ENCODE measurements around the gene WFDC12.

The WFDC12 gene

DNA sequence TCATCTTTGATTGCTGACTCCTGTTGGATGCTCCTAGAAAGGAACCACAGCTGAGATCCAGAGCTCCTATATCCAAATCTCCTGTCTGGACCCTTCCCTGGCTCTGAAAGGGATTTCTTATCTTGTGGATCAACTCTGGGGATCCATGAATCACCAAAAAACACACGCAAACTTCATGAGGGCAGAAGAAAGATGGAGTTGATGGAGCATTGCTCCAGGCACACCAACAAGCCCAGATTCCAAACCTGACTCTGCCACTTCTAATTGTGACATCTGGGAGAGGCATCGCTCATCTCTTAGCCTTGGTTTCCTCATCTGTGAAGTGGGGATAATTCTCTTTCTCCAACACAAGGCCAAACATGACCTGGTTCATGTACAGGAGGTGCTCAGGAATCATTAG lies 30.1 kb downstream of the WFDC12 start:
- no peak for DNase-seq (ENCODE audit: low spot score)
- H3K27me3 Mint-ChIP-seq (ENCODE audit: low read depth), result peaks cover 25% of the 10 kb centered on the region
- H3K4me1 Mint-ChIP-seq (ENCODE audit: low read depth), result peaks cover 2% of the 10 kb centered on the region
- no peaks in the 10 kb centered on the region for H3K9me3 Mint-ChIP-seq
- no peak overlapping the region for H3K27ac Mint-ChIP-seq
- no peak overlapping the region for H3K4me3 Mint-ChIP-seq
- peaks cover 5% of the 10 kb centered on the region for H3K36me3 Mint-ChIP-seq (ENCODE audit: low read depth)

DNA sequence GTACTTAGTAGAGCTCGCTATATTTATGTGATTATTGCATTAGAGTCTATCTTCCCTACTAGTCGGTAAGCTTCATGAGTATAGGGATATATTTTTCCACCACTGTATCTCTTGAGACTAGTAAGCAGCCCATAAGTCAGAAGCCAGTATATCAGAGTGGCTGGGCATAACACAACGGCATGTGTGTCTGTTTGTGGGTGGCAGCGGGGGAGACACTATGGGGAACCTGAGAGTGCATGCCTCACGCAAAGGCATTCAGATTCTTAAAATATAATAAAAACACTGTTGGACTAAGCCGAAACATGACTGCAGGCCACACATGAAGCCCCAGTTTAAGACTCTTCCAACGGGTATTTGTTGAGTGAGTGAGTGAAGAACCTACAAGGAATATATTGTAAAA lies 31.4 kb downstream of the WFDC12 start:
- Mint-ChIP-seq H3K4me3 (no peak overlapping the region), H3K9me3 (no peaks in the 10 kb centered on the region), H3K36me3 (ENCODE audit: low read depth) (peaks cover 5% of the 10 kb centered on the region)

GRCh38 chr20:45091366-45091765 lies 32.9 kb downstream of the WFDC12 start:
- Mint-ChIP-seq H3K4me1 (ENCODE audit: low read depth) (no peaks in the 10 kb centered on the region), H3K4me3 (no peak overlapping the region), H3K9me3 (no peaks in the 10 kb centered on the region), H3K36me3 (ENCODE audit: low read depth) (peaks cover 6% of the 10 kb centered on the region), H3K27me3 (ENCODE audit: low read depth) (peaks cover 6% of the 10 kb centered on the region), H3K27ac (no peak overlapping the region)
- DNase-seq (ENCODE audit: low spot score), result no peak

More for the DNA sequence above, 31.4 kb downstream of the WFDC12 start:
- DNase-seq (ENCODE audit: low spot score), result no peak
- Mint-ChIP-seq H3K27ac (no peak overlapping the region), H3K27me3 (ENCODE audit: low read depth) (peaks cover 19% of the 10 kb centered on the region), H3K4me1 (ENCODE audit: low read depth) (peaks cover 2% of the 10 kb centered on the region)

DNA sequence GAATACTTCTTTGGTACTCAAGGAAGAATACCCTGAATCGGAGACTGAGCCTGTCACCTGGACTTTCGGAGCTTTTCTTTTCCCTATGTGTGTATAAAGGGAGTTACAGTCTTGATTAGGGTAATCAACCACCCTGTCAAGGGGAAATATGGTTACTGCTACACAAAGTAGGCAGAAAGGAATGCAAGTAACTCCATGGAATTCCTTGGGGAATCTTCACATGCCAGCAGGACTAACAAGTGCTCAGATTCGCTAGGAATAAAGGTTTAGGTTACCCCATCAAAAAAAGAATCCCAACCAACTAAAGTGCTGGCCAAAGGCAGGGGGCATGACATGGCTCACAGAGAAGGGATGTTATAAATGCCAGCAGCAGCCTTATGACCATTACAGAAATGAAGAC lies 33.8 kb downstream of the WFDC12 start:
- no peak for DNase-seq (ENCODE audit: low spot score)
- H3K27ac Mint-ChIP-seq, result no peak overlapping the region
- H3K4me3 Mint-ChIP-seq, result no peak overlapping the region
- H3K27me3 Mint-ChIP-seq (ENCODE audit: low read depth), result no peaks in the 10 kb centered on the region
- no peaks in the 10 kb centered on the region for H3K4me1 Mint-ChIP-seq (ENCODE audit: low read depth)
- peaks cover 13% of the 10 kb centered on the region for H3K36me3 Mint-ChIP-seq (ENCODE audit: low read depth)
- no peaks in the 10 kb centered on the region for H3K9me3 Mint-ChIP-seq

DNA sequence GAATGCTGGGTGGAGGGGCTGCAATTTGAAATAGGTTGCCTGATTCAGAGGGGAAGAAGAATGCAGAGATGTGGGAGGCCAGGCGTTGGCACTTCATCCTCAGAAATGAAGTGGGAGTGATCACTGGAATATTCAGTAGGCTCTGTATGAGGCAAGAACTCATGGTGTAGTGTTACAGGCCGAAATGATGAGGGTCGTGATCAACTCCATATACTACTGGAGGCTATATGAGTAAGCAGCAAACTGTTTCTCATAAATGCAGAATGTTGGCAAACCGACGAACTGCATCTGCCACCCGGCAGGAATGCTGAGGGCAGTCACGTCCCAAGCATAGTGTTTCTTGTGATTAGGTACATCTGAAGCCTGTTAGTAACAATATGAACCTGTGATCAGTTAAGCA lies 36.0 kb downstream of the WFDC12 start:
- Mint-ChIP-seq H3K27ac (no peak overlapping the region), H3K9me3 (no peaks in the 10 kb centered on the region), H3K4me1 (ENCODE audit: low read depth) (no peaks in the 10 kb centered on the region), H3K27me3 (ENCODE audit: low read depth) (no peaks in the 10 kb centered on the region), H3K36me3 (ENCODE audit: low read depth) (peaks cover 24% of the 10 kb centered on the region), H3K4me3 (no peak overlapping the region)
- DNase-seq (ENCODE audit: low spot score), result no peak

DNA sequence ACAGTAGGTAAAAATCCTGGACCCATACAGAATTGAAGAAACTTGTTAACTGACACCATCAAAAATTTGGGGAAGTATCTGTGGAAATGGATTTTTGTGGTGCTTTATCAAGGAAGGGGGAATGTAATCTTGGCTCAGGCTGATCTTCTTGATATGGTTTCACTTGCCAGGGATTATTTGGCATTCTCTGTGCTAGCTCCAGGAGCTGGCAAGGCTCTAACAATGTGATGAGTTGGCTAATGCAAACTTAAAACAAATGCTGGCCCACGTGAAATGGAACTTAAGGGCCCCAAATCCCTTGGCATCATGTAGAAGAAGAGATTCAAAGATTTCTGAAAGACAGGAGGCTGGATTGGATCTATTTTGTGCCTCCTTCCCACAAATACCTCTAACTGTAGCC lies 36.5 kb downstream of the WFDC12 start:
- no peak for DNase-seq (ENCODE audit: low spot score)
- Mint-ChIP-seq H3K9me3 (peaks cover 2% of the 10 kb centered on the region), H3K27ac (no peak overlapping the region), H3K27me3 (ENCODE audit: low read depth) (no peaks in the 10 kb centered on the region), H3K4me1 (ENCODE audit: low read depth) (no peaks in the 10 kb centered on the region), H3K4me3 (no peak overlapping the region), H3K36me3 (ENCODE audit: low read depth) (peaks cover 28% of the 10 kb centered on the region)

DNA sequence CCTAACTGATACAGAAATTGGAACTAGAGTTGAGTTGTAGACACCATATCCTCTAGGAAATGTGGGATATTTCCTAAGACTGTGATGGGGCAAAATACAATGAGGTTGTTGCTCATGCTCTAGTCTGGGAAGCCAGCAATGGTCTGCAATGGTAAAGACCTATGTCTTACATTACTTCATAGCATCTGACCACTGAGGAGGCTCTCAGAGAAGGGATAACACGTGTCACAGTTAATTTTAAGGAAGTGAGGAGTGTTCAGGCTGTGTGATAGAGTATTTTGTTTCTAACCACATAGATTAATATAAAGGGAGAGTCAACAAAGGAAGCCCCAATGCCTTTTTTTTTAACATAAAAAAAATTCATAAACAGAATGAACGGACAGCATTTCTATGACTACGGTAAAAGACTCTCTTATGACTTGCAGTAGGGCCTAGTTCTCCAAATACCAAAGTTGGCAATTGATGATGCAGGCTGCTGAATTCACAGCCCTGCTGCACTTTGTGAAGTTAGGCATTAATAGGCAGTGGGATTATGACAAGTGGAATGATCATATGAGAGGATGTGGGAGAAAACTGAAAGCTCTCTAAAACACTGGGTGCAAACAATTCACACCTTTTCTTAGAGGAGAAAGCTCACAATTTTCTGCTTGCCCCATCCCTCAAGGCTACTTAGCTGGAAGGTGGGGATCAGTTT lies 37.0 kb downstream of the WFDC12 start:
- Mint-ChIP-seq H3K9me3 (peaks cover 7% of the 10 kb centered on the region), H3K27me3 (ENCODE audit: low read depth) (no peaks in the 10 kb centered on the region), H3K4me3 (no peak overlapping the region), H3K36me3 (ENCODE audit: low read depth) (peaks cover 34% of the 10 kb centered on the region), H3K27ac (no peak overlapping the region), H3K4me1 (ENCODE audit: low read depth) (no peaks in the 10 kb centered on the region)
- no peak for DNase-seq (ENCODE audit: low spot score)

GRCh38 chr20:45085867-45086266 lies 38.4 kb downstream of the WFDC12 start:
- Mint-ChIP-seq H3K27ac (no peak overlapping the region), H3K27me3 (ENCODE audit: low read depth) (no peaks in the 10 kb centered on the region), H3K36me3 (ENCODE audit: low read depth) (peaks cover 47% of the 10 kb centered on the region), H3K4me3 (no peak overlapping the region), H3K9me3 (peaks cover 12% of the 10 kb centered on the region), H3K4me1 (ENCODE audit: low read depth) (no peaks in the 10 kb centered on the region)
- no peak for DNase-seq (ENCODE audit: low spot score)

DNA sequence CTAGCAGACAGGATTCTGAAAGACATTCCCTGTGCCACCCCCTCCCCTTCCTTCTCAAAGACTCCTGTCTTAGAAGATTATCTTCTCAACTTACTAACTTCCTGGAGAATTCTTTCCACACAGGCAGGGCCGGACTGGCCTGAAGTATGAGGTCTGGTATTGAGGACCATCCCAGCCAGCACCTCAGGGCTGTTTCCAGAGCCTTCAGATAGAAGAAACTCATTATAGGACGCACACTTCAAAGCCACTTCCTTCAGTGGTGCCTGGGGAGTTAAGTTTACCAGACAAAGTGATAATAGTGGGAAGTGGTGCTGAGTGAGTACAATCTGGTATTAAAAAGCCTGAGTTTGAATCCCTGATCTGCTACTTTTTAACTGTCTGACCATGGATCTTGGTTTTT lies 39.0 kb downstream of the WFDC12 start:
- DNase-seq (ENCODE audit: low spot score), result no peak
- H3K4me1 Mint-ChIP-seq (ENCODE audit: low read depth), result no peaks in the 10 kb centered on the region
- no peak overlapping the region for H3K4me3 Mint-ChIP-seq
- peaks cover 12% of the 10 kb centered on the region for H3K9me3 Mint-ChIP-seq
- no peak overlapping the region for H3K27ac Mint-ChIP-seq
- peaks cover 52% of the 10 kb centered on the region for H3K36me3 Mint-ChIP-seq (ENCODE audit: low read depth)
- H3K27me3 Mint-ChIP-seq (ENCODE audit: low read depth), result no peaks in the 10 kb centered on the region

DNA sequence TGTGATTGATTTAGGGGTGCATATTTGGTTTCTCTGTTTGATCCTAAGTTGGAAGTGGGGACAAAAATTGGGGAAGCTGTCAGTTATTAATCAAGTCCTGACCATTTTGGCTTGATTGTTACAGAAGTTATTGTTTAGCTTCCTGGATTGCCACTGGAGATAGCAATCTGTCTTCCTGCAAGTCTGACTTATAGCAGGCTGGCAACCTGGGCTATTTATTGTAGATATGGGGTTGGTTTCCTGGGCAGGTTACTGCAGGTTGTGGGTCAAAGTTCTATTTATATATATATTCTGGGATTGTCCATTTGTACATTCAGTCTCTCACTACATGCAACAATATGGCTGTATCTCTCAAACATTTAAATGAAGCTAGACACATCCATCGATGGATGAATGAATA lies 41.1 kb downstream of the WFDC12 start:
- peaks cover 68% of the 10 kb centered on the region for H3K36me3 Mint-ChIP-seq (ENCODE audit: low read depth)
- DNase-seq (ENCODE audit: low spot score), result no peak
- peaks cover 12% of the 10 kb centered on the region for H3K9me3 Mint-ChIP-seq
- no peak overlapping the region for H3K27ac Mint-ChIP-seq
- H3K4me1 Mint-ChIP-seq (ENCODE audit: low read depth), result no peaks in the 10 kb centered on the region
- H3K4me3 Mint-ChIP-seq, result no peak overlapping the region
- no peaks in the 10 kb centered on the region for H3K27me3 Mint-ChIP-seq (ENCODE audit: low read depth)

DNA sequence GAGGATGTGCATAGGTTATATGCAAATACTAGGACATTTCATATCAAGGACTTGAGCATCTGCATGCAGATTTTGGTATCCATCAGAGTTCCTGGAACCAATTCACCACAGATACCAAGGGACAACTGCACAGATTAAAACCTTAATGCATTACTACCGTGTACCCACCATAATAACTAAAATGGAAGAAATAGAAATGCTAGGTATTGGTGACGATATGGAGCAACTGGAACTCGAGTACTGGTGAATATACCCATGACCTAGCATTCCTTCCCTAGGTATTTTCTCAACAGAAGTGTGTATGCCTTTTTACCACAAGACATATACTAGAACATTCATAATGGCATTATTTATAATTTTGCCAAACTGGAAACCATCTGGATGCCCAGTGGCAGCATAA lies 41.8 kb downstream of the WFDC12 start:
- Mint-ChIP-seq H3K27ac (no peak overlapping the region), H3K9me3 (peaks cover 12% of the 10 kb centered on the region), H3K36me3 (ENCODE audit: low read depth) (peaks cover 71% of the 10 kb centered on the region), H3K27me3 (ENCODE audit: low read depth) (no peaks in the 10 kb centered on the region), H3K4me3 (no peak overlapping the region), H3K4me1 (ENCODE audit: low read depth) (no peaks in the 10 kb centered on the region)
- no peak for DNase-seq (ENCODE audit: low spot score)

DNA sequence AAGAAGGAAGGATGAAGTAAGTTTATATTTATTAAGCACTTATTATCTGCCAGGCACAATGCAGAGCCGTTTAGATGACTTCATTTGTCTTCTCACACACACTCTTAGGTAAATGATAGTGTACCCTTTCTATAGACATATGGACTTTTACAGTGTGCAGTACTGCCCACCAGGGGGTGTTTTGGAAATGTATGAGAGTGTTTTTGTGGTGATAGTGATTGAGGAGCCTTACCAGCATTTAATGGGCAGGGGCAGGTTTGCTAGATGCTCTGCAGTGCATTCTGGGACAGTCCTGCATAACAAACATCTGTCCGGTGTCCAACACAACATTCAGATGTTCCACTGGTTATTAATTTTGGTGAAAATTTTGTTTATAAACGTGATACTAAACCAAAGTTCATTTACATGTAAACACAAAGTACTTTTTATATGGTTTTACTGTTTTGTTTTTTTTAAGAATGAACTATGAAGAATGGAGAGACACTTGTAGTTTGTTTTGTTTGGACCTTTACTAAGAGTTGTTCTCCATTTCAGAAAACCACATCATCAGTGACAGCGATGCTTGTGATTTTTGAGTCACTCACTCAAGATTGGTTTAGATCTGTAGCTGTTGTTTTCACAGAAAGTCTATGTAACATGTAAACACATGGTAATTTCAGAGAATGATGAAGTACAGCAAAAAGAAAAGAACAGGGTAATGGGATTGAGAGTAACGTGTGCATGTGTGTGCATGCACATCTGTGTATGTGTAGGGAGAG lies 43.2 kb downstream of the WFDC12 start:
- H3K27ac Mint-ChIP-seq, result no peak overlapping the region
- H3K4me3 Mint-ChIP-seq, result no peak overlapping the region
- H3K9me3 Mint-ChIP-seq, result peaks cover 12% of the 10 kb centered on the region
- peaks cover 77% of the 10 kb centered on the region for H3K36me3 Mint-ChIP-seq (ENCODE audit: low read depth)
- DNase-seq (ENCODE audit: low spot score), result no peak
- H3K4me1 Mint-ChIP-seq (ENCODE audit: low read depth), result no peaks in the 10 kb centered on the region
- H3K27me3 Mint-ChIP-seq (ENCODE audit: low read depth), result no peaks in the 10 kb centered on the region

- H3K27ac Mint-ChIP-seq, result no peak overlapping the region
- H3K36me3 Mint-ChIP-seq (ENCODE audit: low read depth), result peaks cover 78% of the 10 kb centered on the region
- H3K4me1 Mint-ChIP-seq (ENCODE audit: low read depth), result no peaks in the 10 kb centered on the region
- no peaks in the 10 kb centered on the region for H3K27me3 Mint-ChIP-seq (ENCODE audit: low read depth)
- H3K9me3 Mint-ChIP-seq, result peaks cover 8% of the 10 kb centered on the region
- no peak for DNase-seq (ENCODE audit: low spot score)
- H3K4me3 Mint-ChIP-seq, result no peak overlapping the region
Measured at GRCh38 chr20:45077559-45077958, 46.7 kb downstream of the WFDC12 start.

Data from T-helper 2 cell treated with Interferon-gamma antibody and Interleukin-4, amounts not matched to agents 5 μg/mL and 100 μg/mL, for 36 hours (primary cell).